ENCODE measurements around the gene ADD3. TPM values are rescaled to one million over a fixed set of nuclear protein-coding genes. Genes with fewer than 3 reads are reported as not detected.

ADD3 gene
- total and polyA plus RNA-seq, 2 donors (not counting 3 experiments of a cell fraction or from before 2014, with no cell fraction given): 14.9 to 55.2 TPM

GRCh38 chr10:110087682-110088081 lies 79.9 kb downstream of the ADD3 start:
- CTCF ChIA-PET: interaction anchor here (1.0 to 1.1 kb wide), 2 partner anchors 9 to 203 kb away, joined by 3 to 4 read pairs; no protein-coding TSS in a partner anchor

More at GRCh38 chr10:110087682-110088081, 79.9 kb downstream of the ADD3 start:
- TF ChIP-seq MYC (IDR thresholded peaks at IDR 0.05; ENCODE audit: low read depth, low read length) (no peak), POLR2A (IDR thresholded peaks at IDR 0.05; ENCODE audit: low read depth, low read length) (no peak), MAX (IDR thresholded peaks at IDR 0.05; ENCODE audit: insufficient read depth, insufficient read length) (no peak), FOS (IDR thresholded peaks at IDR 0.05; ENCODE audit: borderline replicate concordance, insufficient read depth, low read length) (no peak), POLR2AphosphoS5 (IDR thresholded peaks at IDR 0.05; ENCODE audit: insufficient read depth, low read depth, low read length) (no peak), GATA2 (IDR thresholded peaks at IDR 0.05; ENCODE audit: insufficient read depth, insufficient read length, low read depth, low read length) (no peak), JUN (IDR thresholded peaks at IDR 0.05; ENCODE audit: borderline replicate concordance, insufficient read depth, insufficient read length, low read depth) (no peak), EZH2 (IDR thresholded peaks at IDR 0.05; ENCODE audit: borderline replicate concordance, low read depth, low read length, severe bottlenecking) (no peak)
- TF ChIP-seq, protein P1, sequence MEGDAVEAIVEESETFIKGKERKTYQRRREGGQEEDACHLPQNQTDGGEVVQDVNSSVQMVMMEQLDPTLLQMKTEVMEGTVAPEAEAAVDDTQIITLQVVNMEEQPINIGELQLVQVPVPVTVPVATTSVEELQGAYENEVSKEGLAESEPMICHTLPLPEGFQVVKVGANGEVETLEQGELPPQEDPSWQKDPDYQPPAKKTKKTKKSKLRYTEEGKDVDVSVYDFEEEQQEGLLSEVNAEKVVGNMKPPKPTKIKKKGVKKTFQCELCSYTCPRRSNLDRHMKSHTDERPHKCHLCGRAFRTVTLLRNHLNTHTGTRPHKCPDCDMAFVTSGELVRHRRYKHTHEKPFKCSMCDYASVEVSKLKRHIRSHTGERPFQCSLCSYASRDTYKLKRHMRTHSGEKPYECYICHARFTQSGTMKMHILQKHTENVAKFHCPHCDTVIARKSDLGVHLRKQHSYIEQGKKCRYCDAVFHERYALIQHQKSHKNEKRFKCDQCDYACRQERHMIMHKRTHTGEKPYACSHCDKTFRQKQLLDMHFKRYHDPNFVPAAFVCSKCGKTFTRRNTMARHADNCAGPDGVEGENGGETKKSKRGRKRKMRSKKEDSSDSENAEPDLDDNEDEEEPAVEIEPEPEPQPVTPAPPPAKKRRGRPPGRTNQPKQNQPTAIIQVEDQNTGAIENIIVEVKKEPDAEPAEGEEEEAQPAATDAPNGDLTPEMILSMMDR (IDR thresholded peaks at IDR 0.05; ENCODE audit: extremely low read depth in 1 of 2, insufficient read depth in 1 of 2, low read depth in 1 of 2, low read length in 2 of 2): no peak
- dilution Hi-C loops (cut with MboI; ENCODE audit: extremely low pct_ligation_motif_present, low sequenced_read_pairs) (no loop called here), intact Hi-C loops (cut with micrococcal nuclease) (no loop called here)
- Histone ChIP-seq H3K27me3 (ENCODE audit: control insufficient read depth in 2 of 2, insufficient read depth in 2 of 2, low read length in 2 of 2) (no peaks in the 10 kb centered on the region), H3K27ac (ENCODE audit: insufficient read depth, low read depth, low read length) (no peak overlapping the region), H4K20me1 (replicated peaks; ENCODE audit: control insufficient read depth, extremely low read depth, insufficient read depth, low read length) (no peaks in the 10 kb centered on the region), H3K79me2 (ENCODE audit: control insufficient read depth, insufficient read depth, low read length) (no peaks in the 10 kb centered on the region), H3K9ac (replicated peaks; ENCODE audit: extremely low read depth, insufficient read depth, low read length) (no peak overlapping the region), H3K9me3 (replicated peaks; ENCODE audit: control insufficient read depth, insufficient read depth, low read length) (no peaks in the 10 kb centered on the region), H3K4me3 (replicated peaks in 1 of 3; ENCODE audit: insufficient read depth in 1 of 3, low read depth in 1 of 3, low read length in 3 of 3) (no peak overlapping the region), H3K4me1 (ENCODE audit: control insufficient read depth, extremely low read depth, insufficient read depth, low read length) (peaks cover 17% of the 10 kb centered on the region), H3K36me3 (ENCODE audit: control insufficient read depth in 2 of 2, extremely low read depth in 1 of 2, insufficient read depth in 2 of 2, low read length in 2 of 2) (no peaks in the 10 kb centered on the region), H2AFZ (ENCODE audit: low read depth, low read length) (no peak overlapping the region), H3K9me1 (replicated peaks; ENCODE audit: control insufficient read depth, extremely low read depth, insufficient read depth, low read length) (no peaks in the 10 kb centered on the region), H3K4me2 (ENCODE audit: insufficient read depth, low read length) (no peak overlapping the region)
- BruUV-seq (replicated peaks): no TSS peak
- DNase-seq (ENCODE audit: low read depth, low spot score): no peak
- no peak for FAIRE-seq
- POLR2A ChIA-PET: no interaction called here
